NK-92 (cell line): ENCODE measurements around the gene EEIG1.

Experiments used
- DNase-seq: peaks from one replicate; lab custom pipeline; 2025; ENCODE audit not compliant: unreplicated experiment; lab: John Stamatoyannopoulos, UW

EEIG1 gene

GRCh38 chr9:127942216-127943010 lies 38.4 kb downstream of the EEIG1 start:
- no peak for DNase-seq

GRCh38 chr9:127941961-127942215 lies 38.9 kb downstream of the EEIG1 start:
- no peak for DNase-seq

- no peak for DNase-seq
Measured at GRCh38 chr9:127941062-127941960, 39.5 kb downstream of the EEIG1 start.

GRCh38 chr9:127940593-127940992 lies 40.2 kb downstream of the EEIG1 start:
- no peak for DNase-seq

- no peak for DNase-seq
Measured at GRCh38 chr9:127938298-127938690, 42.5 kb downstream of the EEIG1 start.

- DNase-seq: no peak
Measured at GRCh38 chr9:127937388-127938297, 43.1 kb downstream of the EEIG1 start, which contains the start of gene DPM2. TSS of gene DPM2 (minus strand) at chr9:127937854. CDS start at chr9:127937820, 34 bp downstream.

- DNase-seq: no peak
Measured at GRCh38 chr9:127937056-127937387, 43.8 kb downstream of the EEIG1 start.

GRCh38 chr9:127936347-127936852 lies 44.4 kb downstream of the EEIG1 start:
- DNase-seq: no peak

GRCh38 chr9:127935765-127936221 lies 45.0 kb downstream of the EEIG1 start:
- no peak for DNase-seq

GRCh38 chr9:127934986-127935385 lies 45.8 kb downstream of the EEIG1 start:
- DNase-seq: no peak

GRCh38 chr9:127934248-127934647 lies 46.5 kb downstream of the EEIG1 start:
- no peak for DNase-seq

GRCh38 chr9:127931092-127931881 lies 49.5 kb downstream of the EEIG1 start:
- no peak for DNase-seq
